ENCODE measurements around the gene KRT74.

GRCh38 chr12:52607314-52607713 lies 33.7 kb upstream of the KRT74 start:
- TF ChIP-seq POLR2A (IDR thresholded peaks at IDR 0.05) (no peak), CTCF (IDR thresholded peaks at IDR 0.05) (no peak)

Measured in gastroesophageal sphincter (tissue), 3 donors.